ENCODE results near the gene IDH3G. TPM values are rescaled to one million over a fixed set of nuclear protein-coding genes. Genes with fewer than 3 reads are reported as not detected.

IDH3G gene
- total RNA-seq, 4 donors from 2014 or later, result 60.7 to 67.8 (median 64.1) TPM

- Histone ChIP-seq H3K4me3 (no peak overlapping the region), H3K4me1 (peaks cover 9 to 51% (median 22%) of the 10 kb centered on the region in 3 donors), H3K9me3 (no peaks in the 10 kb centered on the region), H3K27me3 (no peaks in the 10 kb centered on the region), H3K27ac (no peak overlapping the region), H3K36me3 (peaks cover 2 to 47% (median 3%) of the 10 kb centered on the region in 3 donors)
- DNase-seq, result no peak
- 93% methylated on average over 2 of the region's 6 CpGs; no CpG with 5 or more reads in 1 of the 2 donors for WGBS, 2 donors
- TF ChIP-seq POLR2A (IDR thresholded peaks at IDR 0.05), result no peak
- TF ChIP-seq, protein P1, sequence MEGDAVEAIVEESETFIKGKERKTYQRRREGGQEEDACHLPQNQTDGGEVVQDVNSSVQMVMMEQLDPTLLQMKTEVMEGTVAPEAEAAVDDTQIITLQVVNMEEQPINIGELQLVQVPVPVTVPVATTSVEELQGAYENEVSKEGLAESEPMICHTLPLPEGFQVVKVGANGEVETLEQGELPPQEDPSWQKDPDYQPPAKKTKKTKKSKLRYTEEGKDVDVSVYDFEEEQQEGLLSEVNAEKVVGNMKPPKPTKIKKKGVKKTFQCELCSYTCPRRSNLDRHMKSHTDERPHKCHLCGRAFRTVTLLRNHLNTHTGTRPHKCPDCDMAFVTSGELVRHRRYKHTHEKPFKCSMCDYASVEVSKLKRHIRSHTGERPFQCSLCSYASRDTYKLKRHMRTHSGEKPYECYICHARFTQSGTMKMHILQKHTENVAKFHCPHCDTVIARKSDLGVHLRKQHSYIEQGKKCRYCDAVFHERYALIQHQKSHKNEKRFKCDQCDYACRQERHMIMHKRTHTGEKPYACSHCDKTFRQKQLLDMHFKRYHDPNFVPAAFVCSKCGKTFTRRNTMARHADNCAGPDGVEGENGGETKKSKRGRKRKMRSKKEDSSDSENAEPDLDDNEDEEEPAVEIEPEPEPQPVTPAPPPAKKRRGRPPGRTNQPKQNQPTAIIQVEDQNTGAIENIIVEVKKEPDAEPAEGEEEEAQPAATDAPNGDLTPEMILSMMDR (IDR thresholded peaks at IDR 0.05), result no peak
- intact Hi-C loops (cut with DNase I), result no loop called here
Measured at GRCh38 chrX:153792368-153792767, 1.8 kb downstream of the IDH3G start.

GRCh38 chrX:153791104-153791852, 2.9 kb downstream of the IDH3G start:
- WGBS, 2 donors, result 55 to 74% methylated on average over 8 to 13 of the region's 17 CpGs
- Histone ChIP-seq H3K36me3 (peaks cover 5 to 47% (median 5%) of the 10 kb centered on the region in 3 donors), H3K4me1 (peaks cover 9 to 47% (median 22%) of the 10 kb centered on the region in 3 donors), H3K4me3 (no peak overlapping the region), H3K27me3 (no peaks in the 10 kb centered on the region), H3K9me3 (no peaks in the 10 kb centered on the region), H3K27ac (no peak overlapping the region)
- DNase-seq, result no peak
- intact Hi-C loops (cut with DNase I), result no loop called here
- TF ChIP-seq, protein P1 (IDR thresholded peaks at IDR 0.05), result no peak
- no peak for TF ChIP-seq POLR2A (IDR thresholded peaks at IDR 0.05)

- peaks cover 0 to 34% (median 12%) of the 10 kb centered on the region in 3 donors for H3K4me1 ChIP-seq
- intact Hi-C loops (cut with DNase I), result no loop called here
- 89 to 90% methylated on average over 6 to 7 of the region's 12 CpGs for WGBS, 2 donors
- no peak overlapping the region for H3K4me3 ChIP-seq
- TF ChIP-seq, protein P1 (IDR thresholded peaks at IDR 0.05), result no peak
- no peak for TF ChIP-seq POLR2A (IDR thresholded peaks at IDR 0.05)
- no peaks in the 10 kb centered on the region for H3K9me3 ChIP-seq
- H3K27ac ChIP-seq, result no peak overlapping the region
- no peak for DNase-seq
- H3K36me3 ChIP-seq, result peaks cover 5 to 59% (median 5%) of the 10 kb centered on the region in 3 donors
- H3K27me3 ChIP-seq, result no peaks in the 10 kb centered on the region
Measured at GRCh38 chrX:153789654-153790053, 4.5 kb downstream of the IDH3G start.

DNA sequence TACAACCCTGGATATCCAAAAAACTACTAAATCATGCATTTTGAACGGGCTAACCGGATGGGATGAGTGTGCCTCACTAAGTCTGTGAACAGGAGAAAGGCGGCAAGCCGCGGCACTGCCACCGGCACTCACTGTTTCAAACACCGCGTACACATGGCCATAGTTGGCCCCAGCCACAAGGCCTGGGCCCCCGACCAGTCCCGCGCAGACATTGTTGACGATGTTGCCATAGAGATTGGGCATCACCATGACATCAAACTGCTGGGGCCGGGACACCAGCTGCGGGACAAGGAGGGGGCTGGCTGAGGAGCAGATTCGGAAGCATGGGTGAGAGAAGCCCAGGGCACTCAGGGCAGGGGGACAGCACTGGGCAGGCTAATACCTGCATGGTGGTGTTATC, 7.5 kb downstream of the IDH3G start:
- Histone ChIP-seq H3K36me3 (peaks cover 5 to 66% (median 5%) of the 10 kb centered on the region in 3 donors), H3K4me1 (peaks cover 3 to 26% (median 4%) of the 10 kb centered on the region in 3 donors), H3K9me3 (no peaks in the 10 kb centered on the region), H3K27ac (no peak overlapping the region), H3K4me3 (no peak overlapping the region), H3K27me3 (no peaks in the 10 kb centered on the region)
- DNase-seq, result no peak
- intact Hi-C loops (cut with DNase I), result no loop called here
- TF ChIP-seq POLR2A (IDR thresholded peaks at IDR 0.05), result no peak
- TF ChIP-seq, protein P1 (IDR thresholded peaks at IDR 0.05), result no peak
- WGBS, 2 donors, result 75 to 93% methylated on average over 10 to 11 of the region's 15 CpGs

DNA sequence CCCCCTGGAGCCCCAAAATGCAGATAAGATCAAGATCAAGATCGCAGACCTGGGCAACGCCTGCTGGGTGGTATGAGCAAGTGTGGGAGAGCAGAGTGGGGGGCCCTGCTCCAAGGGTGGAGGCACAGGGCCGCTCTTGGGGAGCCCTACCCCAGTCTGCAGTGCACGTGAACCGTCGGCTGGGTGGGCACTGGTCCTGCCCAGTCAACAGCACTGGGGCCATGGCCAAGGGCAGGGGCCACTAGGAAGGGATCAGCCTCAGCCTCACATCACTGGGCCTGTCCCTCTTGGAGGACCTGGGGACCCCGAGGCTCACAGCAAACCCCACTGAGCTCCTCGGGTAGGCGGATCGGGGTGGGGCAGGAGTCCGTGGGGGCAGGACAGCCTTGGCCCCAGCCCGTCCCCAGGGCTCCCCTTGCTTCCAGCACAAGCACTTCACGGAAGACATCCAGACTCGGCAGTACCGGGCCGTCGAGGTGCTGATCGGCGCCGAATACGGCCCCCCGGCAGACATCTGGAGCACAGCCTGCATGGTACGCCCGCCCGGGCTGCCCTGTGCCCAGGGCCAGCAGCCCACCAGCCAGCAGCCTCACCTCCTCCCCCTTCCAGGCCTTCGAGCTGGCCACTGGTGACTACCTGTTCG, 9.7 kb downstream of the IDH3G start:
- Histone ChIP-seq H3K4me1 (peaks cover 5 to 27% (median 7%) of the 10 kb centered on the region in 3 donors), H3K27ac (no peak overlapping the region), H3K4me3 (no peak overlapping the region), H3K36me3 (peaks cover 5 to 55% (median 5%) of the 10 kb centered on the region in 3 donors), H3K27me3 (no peaks in the 10 kb centered on the region), H3K9me3 (no peaks in the 10 kb centered on the region)
- no peak for DNase-seq
- TF ChIP-seq, protein P1 (IDR thresholded peaks at IDR 0.05), result no peak
- TF ChIP-seq POLR2A (IDR thresholded peaks at IDR 0.05), result no peak
- intact Hi-C loops (cut with DNase I), result no loop called here
- 83% methylated on average over 1 of the region's 27 CpGs; no CpG with 5 or more reads in 1 of the 2 donors for WGBS, 2 donors
